HG02885 (cell line): ENCODE results near the gene CD6.
"Not testable (repeated sequence)": the region's sequence is repeated elsewhere in the genome, so short reads cannot be mapped to it uniquely, and the experiment has no call there.

Experiments used
- ATAC-seq: cut with Tn5 transposase; IDR thresholded peaks from one replicate; pipeline ENCODE4 v1.9.1; 2021; ENCODE audit warnings: mild to moderate bottlenecking; ENCODE audit not compliant: unreplicated experiment, poor library complexity

CD6 gene

GRCh38 chr11:60951904-60952741 is 19.4 kb upstream of the CD6 start, which contains the start of gene SLC15A3:
Gene SLC15A3, minus strand, starts transcription at chr11:60952176. Its CDS starts 625 bp downstream, at chr11:60951551.
- ATAC-seq, result peak; percentile 76

- ATAC-seq, result no peak
These were observed 18.7 kb upstream of the CD6 start for GRCh38 chr11:60952742-60953170.

GRCh38 chr11:60953781-60954180 is 17.7 kb upstream of the CD6 start:
- no peak for ATAC-seq

- no peak for ATAC-seq
These were observed 17.1 kb upstream of the CD6 start for GRCh38 chr11:60954421-60954820.

GRCh38 chr11:60955571-60955970 is 15.9 kb upstream of the CD6 start:
- ATAC-seq, result no peak

- no peak for ATAC-seq
These were observed 14.3 kb upstream of the CD6 start for GRCh38 chr11:60957188-60957587.

- ATAC-seq, result no peak
These were observed 12.0 kb upstream of the CD6 start for GRCh38 chr11:60959431-60959830.

GRCh38 chr11:60960405-60960804 is 11.1 kb upstream of the CD6 start:
- ATAC-seq, result no peak

GRCh38 chr11:60964801-60965200 is 6.7 kb upstream of the CD6 start:
- no peak for ATAC-seq

GRCh38 chr11:60966890-60967289 is 4.6 kb upstream of the CD6 start:
- no peak for ATAC-seq

- ATAC-seq, result no peak
These were observed 3.3 kb upstream of the CD6 start for GRCh38 chr11:60968223-60968622.

- ATAC-seq, result peak; percentile 57
These were observed 1.1 kb upstream of the CD6 start for GRCh38 chr11:60970369-60970774.

GRCh38 chr11:60970890-60971289 is 590 bp upstream of the CD6 start:
- ATAC-seq, result no peak

GRCh38 chr11:60972182-60973030 is 926 bp downstream of the CD6 start:
- no peak for ATAC-seq

- no peak for ATAC-seq
These were observed 2.2 kb downstream of the CD6 start for GRCh38 chr11:60973699-60974098.

GRCh38 chr11:60974316-60974715 is 2.8 kb downstream of the CD6 start:
- not testable (repeated sequence) for ATAC-seq

- no peak for ATAC-seq
These were observed 3.2 kb downstream of the CD6 start for GRCh38 chr11:60974726-60975125.

GRCh38 chr11:60977224-60977623 is 5.7 kb downstream of the CD6 start:
- no peak for ATAC-seq

- ATAC-seq, result no peak
These were observed 6.4 kb downstream of the CD6 start for GRCh38 chr11:60977836-60978235.

- no peak for ATAC-seq
These were observed 7.3 kb downstream of the CD6 start for GRCh38 chr11:60978546-60979380.
